ENCODE measurements around the gene RASGRF1. TPM values are rescaled to one million over a fixed set of nuclear protein-coding genes. Genes with fewer than 3 reads are reported as not detected.

RASGRF1 gene
- total RNA-seq, 6 experiments from 2014 or later, result 0.29 TPM; not detected in 5

DNA sequence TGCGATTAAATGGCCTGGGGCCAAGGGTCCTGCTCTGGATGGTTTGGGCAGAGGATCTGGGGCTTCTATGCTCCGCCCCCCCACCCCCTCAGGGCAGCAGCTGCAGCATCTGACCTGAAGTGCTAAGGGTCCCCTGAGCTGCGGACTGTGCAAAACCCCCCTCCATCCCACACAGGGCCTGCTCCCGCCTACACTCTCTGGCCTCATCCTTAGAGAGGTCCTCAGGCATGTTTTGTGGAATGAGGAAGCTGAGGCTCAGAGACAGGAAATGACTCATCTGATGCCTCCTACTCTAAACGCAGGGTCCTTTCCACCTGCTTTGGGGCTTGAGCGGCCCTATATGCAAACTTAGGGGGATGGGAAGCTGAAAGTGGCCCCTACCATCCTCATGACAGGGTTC is 86.2 kb downstream of the RASGRF1 start:
- Histone ChIP-seq H3K4me3 (no peak overlapping the region), H3K27me3 (no peaks in the 10 kb centered on the region), H3K9me3 (no peaks in the 10 kb centered on the region), H3K36me3 (no peaks in the 10 kb centered on the region), H3K27ac (no peak overlapping the region), H3K4me1 (no peaks in the 10 kb centered on the region)
- WGBS (ENCODE audit: insufficient coverage, low coverage, low lambda C conversion rate, missing lambda C conversion rate), result no CpG with 5 or more reads among the region's 6 CpGs
- DNase-seq, result no peak
- TF ChIP-seq, protein P1, sequence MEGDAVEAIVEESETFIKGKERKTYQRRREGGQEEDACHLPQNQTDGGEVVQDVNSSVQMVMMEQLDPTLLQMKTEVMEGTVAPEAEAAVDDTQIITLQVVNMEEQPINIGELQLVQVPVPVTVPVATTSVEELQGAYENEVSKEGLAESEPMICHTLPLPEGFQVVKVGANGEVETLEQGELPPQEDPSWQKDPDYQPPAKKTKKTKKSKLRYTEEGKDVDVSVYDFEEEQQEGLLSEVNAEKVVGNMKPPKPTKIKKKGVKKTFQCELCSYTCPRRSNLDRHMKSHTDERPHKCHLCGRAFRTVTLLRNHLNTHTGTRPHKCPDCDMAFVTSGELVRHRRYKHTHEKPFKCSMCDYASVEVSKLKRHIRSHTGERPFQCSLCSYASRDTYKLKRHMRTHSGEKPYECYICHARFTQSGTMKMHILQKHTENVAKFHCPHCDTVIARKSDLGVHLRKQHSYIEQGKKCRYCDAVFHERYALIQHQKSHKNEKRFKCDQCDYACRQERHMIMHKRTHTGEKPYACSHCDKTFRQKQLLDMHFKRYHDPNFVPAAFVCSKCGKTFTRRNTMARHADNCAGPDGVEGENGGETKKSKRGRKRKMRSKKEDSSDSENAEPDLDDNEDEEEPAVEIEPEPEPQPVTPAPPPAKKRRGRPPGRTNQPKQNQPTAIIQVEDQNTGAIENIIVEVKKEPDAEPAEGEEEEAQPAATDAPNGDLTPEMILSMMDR (IDR thresholded peaks at IDR 0.05), result no peak
- TF ChIP-seq POLR2A (IDR thresholded peaks at IDR 0.05), result no peak
- intact Hi-C loops (cut with DNase I), result no loop called here
- peak; percentile 38 to 74 (median 52) for ATAC-seq

DNA sequence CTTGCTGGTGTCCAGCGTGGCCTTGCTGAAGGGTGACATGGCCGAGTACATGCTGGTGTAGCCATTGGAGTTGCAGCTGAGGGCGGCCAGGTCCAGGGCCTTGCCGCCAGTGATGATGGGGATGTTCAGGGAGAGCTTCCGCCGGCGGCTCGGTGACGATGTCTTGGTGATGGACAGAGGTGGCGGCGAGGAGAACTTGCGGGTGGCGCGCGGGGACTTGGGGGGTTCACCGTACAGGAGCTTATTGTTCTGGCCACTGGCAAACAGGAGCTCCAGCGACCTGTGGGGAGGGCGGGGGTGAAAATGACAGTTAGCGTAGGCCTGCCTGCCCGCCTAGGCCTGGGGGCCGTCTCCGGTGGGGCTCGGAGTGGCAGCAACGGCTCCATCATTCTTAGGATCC is 86.7 kb downstream of the RASGRF1 start:
- ATAC-seq, result no peak
- no peak overlapping the region for H3K27ac ChIP-seq
- no peak overlapping the region for H3K4me3 ChIP-seq
- H3K36me3 ChIP-seq, result no peaks in the 10 kb centered on the region
- DNase-seq, result no peak
- H3K4me1 ChIP-seq, result no peaks in the 10 kb centered on the region
- 84% methylated on average over 5 of the region's 24 CpGs for WGBS (ENCODE audit: insufficient coverage, low coverage, low lambda C conversion rate, missing lambda C conversion rate)
- intact Hi-C loops (cut with DNase I), result no loop called here
- no peaks in the 10 kb centered on the region for H3K27me3 ChIP-seq
- no peaks in the 10 kb centered on the region for H3K9me3 ChIP-seq
- TF ChIP-seq POLR2A (IDR thresholded peaks at IDR 0.05), result no peak
- TF ChIP-seq, protein P1 (IDR thresholded peaks at IDR 0.05), result no peak

GRCh38 chr15:79003301-79003700 is 87.3 kb downstream of the RASGRF1 start:
- no peak for ATAC-seq
- WGBS (ENCODE audit: insufficient coverage, low coverage, low lambda C conversion rate, missing lambda C conversion rate), result 91% methylated on average over 7 of the region's 9 CpGs
- Histone ChIP-seq H3K9me3 (no peaks in the 10 kb centered on the region), H3K36me3 (no peaks in the 10 kb centered on the region), H3K4me3 (no peak overlapping the region), H3K27ac (no peak overlapping the region), H3K4me1 (no peaks in the 10 kb centered on the region), H3K27me3 (no peaks in the 10 kb centered on the region)
- TF ChIP-seq, protein P1 (IDR thresholded peaks at IDR 0.05), result no peak
- TF ChIP-seq POLR2A (IDR thresholded peaks at IDR 0.05), result no peak
- intact Hi-C loops (cut with DNase I), result no loop called here
- DNase-seq, result no peak

DNA sequence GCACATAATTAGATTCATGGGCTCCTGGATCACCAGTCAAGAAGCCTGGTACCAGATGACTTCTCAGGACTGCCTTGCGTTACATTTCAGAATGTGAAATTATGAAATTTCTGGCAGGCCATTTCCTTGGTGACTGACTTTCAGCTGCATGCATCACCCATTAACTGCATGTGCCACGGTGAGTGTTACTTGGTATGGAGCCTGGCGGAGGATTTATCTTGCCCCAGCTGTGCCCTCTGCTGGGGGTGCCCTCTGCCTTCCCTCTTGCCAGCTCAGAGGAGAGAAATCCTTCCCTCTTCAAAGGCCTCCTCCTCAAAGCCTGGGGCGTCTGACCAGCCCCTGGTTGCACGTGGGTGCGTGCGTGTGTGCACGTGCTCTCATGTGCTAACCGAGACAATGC is 88.0 kb downstream of the RASGRF1 start:
- Histone ChIP-seq H3K4me1 (no peaks in the 10 kb centered on the region), H3K27ac (no peak overlapping the region), H3K9me3 (no peaks in the 10 kb centered on the region), H3K4me3 (no peak overlapping the region), H3K27me3 (no peaks in the 10 kb centered on the region), H3K36me3 (no peaks in the 10 kb centered on the region)
- intact Hi-C loops (cut with DNase I), result no loop called here
- DNase-seq (no peak), ATAC-seq (peak in 1 of 4 donors; percentile 15)
- TF ChIP-seq, protein P1 (IDR thresholded peaks at IDR 0.05), result peak in 1 of 4 donors; percentile 6
- no peak for TF ChIP-seq POLR2A (IDR thresholded peaks at IDR 0.05)
- WGBS (ENCODE audit: insufficient coverage, low coverage, low lambda C conversion rate, missing lambda C conversion rate), result 60% methylated on average over 1 of the region's 9 CpGs

- TF ChIP-seq, protein P1 (IDR thresholded peaks at IDR 0.05), result no peak
- no peak for TF ChIP-seq POLR2A (IDR thresholded peaks at IDR 0.05)
- ATAC-seq, result no peak
- DNase-seq, result no peak
- Histone ChIP-seq H3K4me3 (no peak overlapping the region), H3K4me1 (no peaks in the 10 kb centered on the region), H3K36me3 (no peaks in the 10 kb centered on the region), H3K27me3 (no peaks in the 10 kb centered on the region), H3K9me3 (no peaks in the 10 kb centered on the region), H3K27ac (no peak overlapping the region)
- intact Hi-C loops (cut with DNase I), result no loop called here
- WGBS (ENCODE audit: insufficient coverage, low coverage, low lambda C conversion rate, missing lambda C conversion rate), result no CpG with 5 or more reads among the region's 11 CpGs
These were observed 90.9 kb downstream of the RASGRF1 start for GRCh38 chr15:78999636-79000035.
